Gastroesophageal sphincter (tissue), 3 donors: ENCODE measurements around the gene IKZF1.

Experiments
- CTCF ChIP-seq, 4 experiments: fragments of 200-600 bp in 2 of 4; fragments of 450-650 bp in 2 of 4; sonication (generic) in 1 of 4; IDR thresholded peaks; one replicate each; pipeline ENCODE4 v1.5.1; 2017 to 2019; ENCODE audit warnings: antibody characterized with exemption in 4 of 4, mild to moderate bottlenecking in 2 of 4, moderate library complexity in 2 of 4
- POLR2A ChIP-seq, 2 donors: fragments of 450-650 bp; IDR thresholded peaks; one replicate each; pipeline ENCODE4 v1.6.1; 2017; ENCODE audit warnings: antibody characterized with exemption in 2 of 2, mild to moderate bottlenecking in 2 of 2, moderate library complexity in 1 of 2

- TF ChIP-seq CTCF (IDR thresholded peaks at IDR 0.05) = no peak
- TF ChIP-seq POLR2A (IDR thresholded peaks at IDR 0.05) = no peak
Measured at GRCh38 chr7:50273301-50273700, 31.2 kb upstream of the IKZF1 start.
